OCI-M2 (cell line): ENCODE measurements around the gene STAP2.
A peak's percentile ranks its signal among the peaks of the same experiment; 100 is the strongest.

Experiments
- DNase-seq: peaks from one replicate; lab custom pipeline; 2025; ENCODE audit not compliant: unreplicated experiment; lab: John Stamatoyannopoulos, UW

STAP2 gene, protein sequence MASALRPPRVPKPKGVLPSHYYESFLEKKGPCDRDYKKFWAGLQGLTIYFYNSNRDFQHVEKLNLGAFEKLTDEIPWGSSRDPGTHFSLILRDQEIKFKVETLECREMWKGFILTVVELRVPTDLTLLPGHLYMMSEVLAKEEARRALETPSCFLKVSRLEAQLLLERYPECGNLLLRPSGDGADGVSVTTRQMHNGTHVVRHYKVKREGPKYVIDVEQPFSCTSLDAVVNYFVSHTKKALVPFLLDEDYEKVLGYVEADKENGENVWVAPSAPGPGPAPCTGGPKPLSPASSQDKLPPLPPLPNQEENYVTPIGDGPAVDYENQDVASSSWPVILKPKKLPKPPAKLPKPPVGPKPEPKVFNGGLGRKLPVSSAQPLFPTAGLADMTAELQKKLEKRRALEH

DNA sequence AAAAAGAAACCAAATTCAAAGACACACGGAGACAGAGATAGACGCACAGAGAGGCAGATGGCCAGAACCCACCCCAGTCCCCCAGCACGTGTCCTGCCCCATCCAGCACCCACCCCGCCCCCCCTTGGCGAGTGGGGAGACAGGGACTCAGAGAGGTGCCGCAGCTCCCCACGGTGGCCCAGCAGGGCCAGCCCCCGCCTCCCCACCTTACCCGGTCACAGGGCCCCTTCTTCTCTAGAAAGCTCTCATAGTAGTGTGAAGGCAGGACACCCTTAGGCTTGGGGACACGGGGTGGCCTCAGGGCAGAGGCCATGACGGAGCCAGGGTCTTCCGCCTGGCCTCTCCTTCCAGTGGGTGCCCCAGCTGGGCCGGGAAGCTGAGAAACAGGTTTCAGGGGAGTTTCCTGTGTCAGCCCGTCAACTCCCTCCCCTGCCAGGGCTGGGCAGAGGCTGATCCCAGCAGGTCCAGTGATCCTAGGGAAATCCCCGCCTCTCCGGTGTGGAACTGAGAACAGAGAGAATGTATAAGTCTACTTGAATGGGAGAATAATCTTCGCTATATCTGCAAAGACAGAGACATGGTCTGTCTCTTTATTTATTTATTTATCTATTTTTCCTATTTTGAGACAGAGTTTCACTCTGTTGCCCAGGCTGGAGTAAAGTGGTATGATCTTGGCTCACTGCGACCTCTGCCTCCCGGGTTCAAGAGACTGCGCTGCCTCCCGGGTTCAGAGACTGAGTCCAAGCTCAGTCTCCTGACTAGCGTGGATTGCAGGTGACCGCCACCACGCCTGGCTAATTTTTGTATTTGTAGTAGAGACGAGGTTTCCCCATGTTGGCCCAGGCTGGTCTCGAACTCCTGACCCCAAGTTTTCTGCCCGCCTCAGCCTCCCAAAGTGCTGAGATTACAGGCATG lies at the start of gene STAP2:
Gene STAP2 (minus strand): TSS at position 387 of the 915 bp plus-strand sequence. CDS start 74 bp downstream, at position 313.
- DNase-seq, result no peak

DNA sequence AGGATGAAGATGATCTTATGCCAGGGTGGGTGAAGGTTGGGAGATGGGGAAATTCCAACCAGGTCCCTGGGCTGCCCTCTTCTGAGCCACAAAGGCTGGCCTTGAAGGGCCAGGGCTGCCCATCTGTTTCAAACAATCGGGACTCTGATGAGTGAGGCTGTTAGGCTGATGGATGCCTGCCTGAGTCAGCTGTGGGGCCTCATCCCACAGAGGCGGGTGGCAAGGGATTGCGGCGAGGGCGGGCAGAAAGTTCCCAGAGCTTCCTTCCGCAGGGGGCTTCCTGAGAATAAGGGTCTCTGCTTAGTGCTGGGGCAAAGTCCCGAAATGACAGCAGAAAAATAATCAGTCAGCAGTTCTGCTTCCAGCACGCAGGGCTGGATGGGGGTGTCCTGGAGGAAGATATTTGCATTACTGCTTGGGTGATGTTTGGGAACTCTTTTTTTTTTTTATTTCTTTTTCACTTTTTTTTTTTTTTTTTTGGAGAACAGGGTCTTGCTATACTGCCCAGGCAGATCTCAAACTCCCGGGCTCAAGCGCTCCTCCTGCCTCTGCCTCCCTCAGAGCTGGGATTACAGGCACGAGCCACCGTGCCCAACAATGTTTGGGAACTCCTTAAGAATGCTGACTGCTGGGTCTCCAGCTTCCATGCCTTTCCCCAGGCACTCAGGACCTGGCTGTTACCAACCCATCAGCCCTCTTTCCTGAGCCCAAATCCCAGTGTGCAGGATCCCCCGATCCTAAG lies 47.6 kb upstream of the STAP2 start:
- DNase-seq, result no peak

DNA sequence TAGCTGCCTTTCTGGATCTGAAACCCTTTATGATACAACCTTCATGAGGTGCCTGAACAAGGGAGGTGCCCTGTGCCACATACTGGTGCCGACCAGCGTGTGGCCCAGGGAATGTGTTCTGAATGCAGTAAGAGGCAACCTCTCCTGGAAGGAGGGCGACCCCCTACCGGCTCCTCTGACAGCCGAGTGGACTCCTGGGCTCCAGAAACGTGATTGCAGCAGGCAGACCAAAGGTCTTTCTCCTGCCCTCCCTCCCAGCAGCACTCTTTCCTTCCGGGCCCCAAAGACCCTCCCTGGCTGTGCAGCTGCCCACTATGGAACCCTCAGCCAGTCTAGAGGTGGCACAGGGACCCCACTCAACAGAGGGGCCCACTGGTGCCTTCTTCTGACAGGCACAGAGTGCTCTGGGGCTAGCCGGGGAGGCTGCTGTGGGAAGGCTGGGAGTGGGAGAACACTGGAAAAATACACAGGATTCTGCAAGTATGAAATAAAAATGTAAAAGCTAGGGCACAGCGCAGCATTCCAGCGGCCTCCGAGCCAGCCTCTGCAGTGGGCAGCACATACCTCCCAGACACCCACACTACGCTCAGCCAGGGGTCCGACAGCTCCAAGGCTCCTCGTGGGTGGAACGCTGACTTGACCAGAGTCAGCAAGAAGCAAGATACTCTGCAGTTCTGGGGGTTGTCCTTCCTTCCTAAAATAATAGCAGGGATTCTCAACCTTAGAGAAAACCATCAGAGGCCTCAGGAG lies 46.8 kb upstream of the STAP2 start:
- no peak for DNase-seq

DNA sequence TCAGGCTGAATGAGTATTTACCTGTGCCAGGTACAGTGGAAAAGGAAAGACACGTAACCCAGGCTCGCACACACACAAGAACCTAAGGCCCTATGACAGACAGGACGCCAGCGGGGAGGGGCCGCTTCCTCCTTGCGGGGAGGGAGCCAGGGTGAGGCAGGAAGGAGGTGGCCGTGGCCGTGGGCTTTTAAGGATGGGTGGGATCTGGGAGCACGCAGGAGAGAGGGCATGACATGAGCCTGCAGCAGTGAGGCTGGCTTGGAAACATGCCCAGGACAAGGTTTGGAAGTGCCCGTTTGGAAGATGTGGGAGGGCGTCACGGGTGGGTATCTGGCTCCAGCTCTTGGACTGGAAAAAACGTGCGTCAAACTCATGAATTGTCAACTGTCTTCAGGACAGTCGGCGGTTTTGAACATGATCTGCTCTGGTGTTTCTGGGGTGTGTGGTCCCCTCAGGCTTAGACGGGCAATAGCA lies 41.7 kb upstream of the STAP2 start:
- no peak for DNase-seq

DNA sequence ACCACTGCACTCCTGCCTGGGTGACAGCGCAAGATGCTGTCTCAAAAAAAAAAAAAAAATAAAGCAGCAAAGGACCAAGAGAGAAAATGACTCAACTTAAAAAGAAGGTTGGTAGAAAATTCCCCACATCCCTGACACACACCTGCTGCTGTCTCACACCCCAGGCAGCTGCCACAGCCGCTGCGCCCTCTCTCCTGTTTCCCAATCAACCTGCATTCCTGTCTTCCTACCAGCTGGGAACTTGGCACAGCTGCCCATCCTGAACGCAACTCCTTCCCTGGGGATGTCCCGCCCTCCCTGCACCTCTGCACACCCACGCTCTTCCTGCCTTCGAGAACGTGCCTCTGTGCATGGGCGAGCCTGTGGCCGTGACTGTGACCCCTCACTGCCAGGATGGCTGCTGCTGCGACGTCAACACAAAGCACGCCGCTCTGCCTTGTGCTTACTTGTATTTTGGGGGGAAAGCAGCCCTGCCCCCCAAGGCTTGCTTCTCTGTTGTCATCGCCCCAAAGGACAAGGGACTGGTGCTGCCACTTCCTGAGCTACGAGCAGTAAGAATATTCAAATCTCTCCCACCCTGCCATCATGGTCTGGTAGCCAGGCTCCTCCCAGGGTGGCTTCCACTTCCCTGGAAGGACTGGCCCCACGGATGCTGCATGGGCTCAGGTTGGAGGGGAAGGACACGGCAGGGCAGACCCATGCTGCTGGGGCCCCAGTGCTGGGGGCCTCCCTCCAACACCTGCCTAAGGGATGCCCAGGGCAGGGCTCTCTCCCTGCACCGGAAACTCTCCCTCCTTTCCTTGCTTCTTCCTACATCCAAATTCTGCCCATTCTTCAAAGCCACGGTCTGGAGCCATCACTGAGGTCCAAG lies 41.0 kb upstream of the STAP2 start:
- DNase-seq, result no peak

DNA sequence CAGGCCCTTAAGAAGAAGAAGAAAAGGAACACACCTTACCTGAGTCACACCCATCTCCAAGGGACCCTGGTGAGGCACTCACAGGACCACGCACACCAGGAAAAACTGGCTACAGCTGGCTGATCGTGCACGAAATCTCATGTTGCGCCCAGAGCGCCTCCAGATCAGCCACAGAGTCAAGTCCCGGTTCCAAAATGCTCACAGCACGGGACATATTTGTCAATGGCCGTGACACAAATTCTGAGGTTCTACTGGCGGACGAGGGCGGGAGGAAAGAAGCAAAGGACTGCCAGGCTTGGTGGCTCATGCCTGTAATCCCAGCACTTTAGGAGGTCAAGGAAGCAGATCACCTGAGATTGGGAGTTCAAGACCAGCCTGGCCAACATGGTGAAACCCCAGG lies 40.3 kb upstream of the STAP2 start:
- no peak for DNase-seq

DNA sequence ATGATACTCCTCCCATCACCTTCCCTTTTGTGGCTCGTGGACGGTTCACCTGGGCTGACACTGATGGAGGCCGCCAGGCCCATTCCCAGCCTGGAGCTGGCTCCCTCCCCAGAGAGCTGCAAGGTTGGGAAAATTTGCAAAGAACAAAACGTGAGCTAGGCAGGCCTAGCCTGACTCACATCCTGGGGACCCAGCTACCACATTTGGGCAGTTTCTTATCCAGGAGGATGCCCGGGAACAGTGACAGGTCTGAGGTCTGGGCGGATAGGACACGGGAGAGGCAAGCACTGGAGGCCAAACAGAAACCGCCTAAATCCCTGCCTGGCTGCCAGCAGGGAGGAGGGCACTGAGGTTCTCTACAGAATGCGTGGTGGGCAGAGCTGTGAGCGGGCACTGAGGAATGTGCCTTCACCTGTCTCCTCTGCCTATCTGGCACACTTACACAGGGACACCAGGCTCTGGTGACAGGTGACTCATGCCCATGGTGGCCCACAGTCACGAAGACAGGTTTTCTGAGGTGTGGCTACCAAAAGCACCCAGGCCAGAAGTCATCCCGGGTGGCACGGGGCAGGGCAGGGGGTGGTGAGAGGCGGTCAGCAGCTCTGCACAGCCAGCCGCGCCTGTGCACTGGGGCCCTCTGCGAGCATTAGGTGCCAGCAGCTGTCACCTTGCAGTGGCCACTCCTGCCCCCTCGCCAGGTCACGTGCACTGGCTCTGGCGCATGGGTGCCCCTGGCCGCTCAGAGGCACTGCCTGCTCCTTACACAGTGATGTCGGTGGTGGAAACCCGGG lies 38.6 kb upstream of the STAP2 start:
- no peak for DNase-seq

DNA sequence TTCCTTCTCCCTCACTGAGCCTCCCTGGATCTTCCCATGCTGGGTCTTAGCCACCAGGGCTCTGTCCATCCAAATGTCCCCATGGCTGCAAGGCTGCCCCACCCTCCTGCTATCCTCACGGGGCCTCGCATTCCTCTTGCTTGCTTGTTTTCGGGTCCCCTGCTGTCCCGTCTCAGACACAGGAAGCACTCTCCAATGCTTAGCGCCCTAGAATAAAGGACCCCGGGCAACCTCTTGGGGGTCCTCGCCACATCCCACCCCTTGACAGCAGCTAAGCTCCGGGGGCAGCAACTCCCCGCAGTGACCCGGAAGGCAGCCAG lies 38.0 kb upstream of the STAP2 start:
- no peak for DNase-seq

DNA sequence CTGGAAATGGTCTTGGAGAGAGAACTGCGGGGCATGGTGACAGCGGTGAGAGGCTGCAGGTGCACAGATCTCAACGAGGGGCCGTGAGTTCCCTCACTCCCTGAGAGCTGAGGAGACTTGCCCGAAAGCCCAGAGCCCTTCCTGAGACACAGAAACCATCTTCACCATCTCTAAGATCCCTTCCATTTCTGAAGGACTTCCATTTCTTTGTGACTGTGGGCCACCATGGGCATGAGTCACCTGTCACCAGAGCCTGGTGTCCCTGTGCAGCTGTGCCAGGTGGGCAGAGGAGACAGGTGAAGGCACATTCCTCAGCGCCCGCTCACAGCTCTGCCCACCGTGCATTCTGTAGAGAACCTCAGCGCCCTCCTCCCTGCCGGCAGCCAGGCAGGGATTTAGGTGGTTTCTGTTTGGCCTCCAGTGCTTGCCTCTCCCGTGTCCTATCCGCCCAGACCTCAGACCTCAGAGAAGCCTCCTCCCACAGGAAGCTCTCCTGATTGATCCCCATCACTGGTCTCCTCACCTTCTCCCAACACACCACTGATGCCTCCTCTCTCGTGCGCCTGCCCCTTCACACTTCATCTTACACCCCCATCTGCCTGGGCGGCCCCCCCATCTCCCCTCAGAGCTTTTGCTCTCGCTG lies 37.5 kb upstream of the STAP2 start:
- DNase-seq, result no peak

DNA sequence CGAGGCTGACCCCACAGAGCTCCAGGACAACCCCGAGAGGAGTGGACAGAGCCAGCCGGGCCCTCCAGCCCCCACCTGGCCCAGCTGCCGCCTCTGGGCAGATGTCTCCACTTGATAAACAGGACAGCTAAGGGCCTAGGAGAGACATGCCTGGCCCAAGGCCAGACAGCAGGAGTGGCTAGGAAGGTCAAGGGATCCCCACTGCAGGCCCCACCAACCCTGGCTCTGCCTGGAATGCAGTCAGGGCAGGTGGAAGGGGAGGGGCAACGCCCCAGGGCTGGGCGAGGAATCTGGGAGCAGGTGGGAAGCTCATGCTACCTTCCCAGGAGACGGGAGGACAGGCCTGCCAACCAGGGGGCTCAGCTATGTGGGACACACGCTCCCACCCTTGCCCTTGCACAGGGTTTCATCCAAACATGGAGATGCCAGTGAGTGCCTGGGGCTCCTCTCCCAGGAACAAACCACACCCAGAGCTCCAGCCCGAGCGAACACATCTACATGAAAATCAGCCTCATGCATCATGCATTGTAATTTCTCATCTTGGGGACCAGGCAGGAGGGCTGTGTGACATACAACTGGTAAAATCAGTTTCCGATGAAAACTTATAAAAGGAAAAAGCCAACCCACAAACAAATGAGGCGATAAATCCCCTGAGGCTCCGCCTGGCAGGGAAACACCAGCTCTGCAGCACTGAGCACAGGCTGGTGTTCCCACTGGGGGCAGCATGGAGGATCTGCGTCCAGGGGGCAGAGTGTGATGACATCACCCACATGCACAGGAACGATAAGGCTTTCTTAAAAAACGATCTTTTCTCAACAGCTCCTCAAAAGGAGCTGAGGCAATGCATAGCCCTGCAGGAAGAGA lies 36.8 kb upstream of the STAP2 start:
- DNase-seq, result peak; percentile 31

DNA sequence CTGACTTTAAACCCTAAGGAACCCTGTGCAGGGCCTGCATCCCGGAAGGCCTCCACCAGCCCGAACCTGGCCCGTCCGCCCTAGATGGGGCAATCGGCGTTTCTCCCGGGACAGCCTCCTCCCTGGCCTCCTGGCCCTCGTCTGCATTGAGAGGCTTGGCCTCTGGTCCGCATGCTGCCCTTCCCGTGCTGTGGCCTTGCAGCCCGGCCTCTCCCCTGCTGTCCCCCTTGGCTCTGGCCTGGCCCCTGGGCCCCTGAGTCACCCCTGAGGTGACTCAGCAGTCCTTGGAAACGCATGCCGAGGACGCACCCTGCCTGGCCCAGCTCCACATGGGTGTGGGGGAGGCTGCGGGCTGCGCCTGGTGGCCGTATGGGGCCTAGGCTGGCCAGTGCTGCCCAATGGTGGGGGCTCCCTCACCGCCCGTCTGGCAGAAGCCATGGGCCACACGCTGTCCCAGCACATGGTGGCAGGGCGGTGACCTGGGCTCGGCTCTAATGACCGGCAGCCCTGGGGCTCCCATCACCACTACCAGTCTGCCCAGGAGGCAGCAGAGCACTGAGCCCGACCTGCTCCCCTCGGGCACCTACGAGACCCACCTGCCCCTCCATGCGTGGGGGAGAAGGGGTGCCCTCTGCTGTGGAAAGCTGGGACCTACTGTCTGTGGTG lies 36.0 kb upstream of the STAP2 start:
- no peak for DNase-seq

DNA sequence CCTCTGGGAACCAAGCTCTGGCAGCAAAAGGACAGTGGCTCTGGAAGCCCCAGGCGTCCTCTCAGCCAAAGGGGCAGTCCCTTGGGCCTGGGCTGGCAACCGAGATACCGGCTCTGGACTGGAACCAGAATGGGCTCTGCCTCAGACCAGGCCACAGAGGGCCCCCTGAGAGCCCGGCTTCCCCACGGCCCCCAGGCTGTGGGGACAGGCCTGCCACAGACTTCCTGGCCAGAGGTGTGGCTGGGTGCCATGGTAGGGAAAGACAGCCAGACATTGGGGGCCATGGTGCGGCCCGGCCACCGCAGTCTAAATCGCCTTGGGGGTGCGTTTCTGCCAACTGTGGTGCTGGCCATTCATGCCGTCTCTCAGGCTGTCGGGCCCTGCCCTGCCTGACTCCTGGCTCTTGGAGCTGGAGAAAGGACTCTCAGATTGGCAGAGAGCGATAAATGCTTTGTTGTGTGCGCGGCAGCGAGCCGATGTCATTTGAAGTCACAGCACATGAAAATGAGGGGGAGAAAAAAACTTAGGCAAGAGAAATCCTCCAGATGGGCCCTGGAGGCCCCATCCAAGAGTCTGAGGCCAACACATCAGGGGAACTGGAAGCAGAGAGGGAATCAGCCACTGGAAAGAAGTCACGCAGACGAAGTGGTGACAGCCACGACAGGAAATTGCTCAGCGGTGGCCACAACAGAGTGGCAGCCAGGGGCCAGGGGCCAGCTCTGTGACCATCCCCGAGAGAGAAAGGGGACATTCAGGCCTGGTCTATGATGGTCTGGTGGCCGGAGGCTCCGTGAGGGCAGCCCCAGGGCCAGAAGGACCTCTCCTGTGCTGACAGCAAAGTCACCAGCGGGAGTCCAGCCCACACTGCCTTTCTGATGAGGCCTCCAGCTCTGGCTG lies 35.2 kb upstream of the STAP2 start:
- DNase-seq, result no peak

DNA sequence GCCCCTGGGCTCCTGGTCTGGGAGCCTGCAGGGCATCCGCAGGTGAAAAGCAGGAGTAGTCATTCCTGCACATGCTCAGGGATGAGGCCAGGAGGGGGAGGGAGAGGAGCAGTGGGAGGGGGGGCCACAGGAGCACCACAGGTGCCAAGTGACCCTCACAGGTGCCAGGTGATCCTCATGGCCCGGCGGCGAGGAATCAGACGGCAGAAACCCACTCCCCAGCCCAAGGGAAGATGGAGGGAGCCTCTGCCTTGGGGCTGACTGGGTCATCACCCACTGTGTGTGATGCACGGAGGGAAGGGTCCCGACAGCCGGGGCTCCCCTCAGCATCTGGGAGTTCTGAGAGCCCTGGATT lies 34.4 kb upstream of the STAP2 start:
- no peak for DNase-seq

DNA sequence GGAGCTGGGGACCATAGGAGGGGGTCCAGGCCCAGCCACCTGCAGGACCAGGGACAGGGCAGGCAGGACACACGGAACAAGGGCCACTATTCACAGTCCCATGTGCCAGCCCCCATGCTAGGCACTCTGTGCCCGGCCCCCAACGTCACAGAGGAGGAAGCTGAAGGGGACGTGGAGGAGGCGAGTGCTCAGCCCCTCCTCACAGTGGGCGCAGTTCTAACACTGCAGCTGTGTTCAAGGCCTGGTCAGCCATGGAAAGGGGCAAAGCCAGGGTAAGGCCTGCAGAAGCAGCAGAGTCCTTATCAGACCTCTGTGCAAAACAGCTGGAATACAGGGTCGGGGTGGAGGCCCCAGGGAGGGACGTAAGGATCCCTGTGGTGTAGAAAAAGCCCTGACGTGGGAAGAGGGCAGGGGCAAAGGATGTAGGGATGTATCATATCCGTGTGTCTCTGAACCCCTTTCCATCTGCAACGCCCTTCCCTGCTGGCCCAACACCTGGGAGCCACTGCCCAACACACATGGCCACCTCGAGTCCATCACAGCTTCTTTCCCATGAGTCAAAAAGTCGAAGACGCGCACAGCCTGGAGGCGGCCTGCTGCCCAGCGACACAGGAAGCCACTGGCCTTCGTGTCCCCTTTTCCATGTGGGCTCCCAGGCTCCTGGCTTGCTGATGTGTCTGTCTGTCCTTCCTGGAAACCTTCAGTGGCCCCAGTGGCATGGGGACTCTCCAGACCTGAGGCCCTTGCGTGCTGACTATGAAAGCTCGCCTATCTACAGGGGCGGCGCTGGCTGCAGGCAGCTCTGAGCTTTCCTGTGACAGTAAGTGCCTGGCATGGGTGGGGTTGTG lies 33.8 kb upstream of the STAP2 start:
- no peak for DNase-seq
